B cell (primary cell): ENCODE results near the gene RPTOR. TPM values are rescaled to one million over a fixed set of nuclear protein-coding genes. Genes with fewer than 3 reads are reported as not detected.

Source experiments
- ATAC-seq: fragments of 200-7000 bp; cut with Tn5 transposase; one replicate; pipeline ENCODE4 v1.10.0; 2021; ENCODE audit warnings: low read depth, mild to moderate bottlenecking, moderate number of reproducible peaks, moderate library complexity
- CTCF ChIA-PET: fragments of 350-600 bp; sonication (Branson Sonifier 250); formaldehyde crosslinking; loops from one replicate; lab custom pipeline; 2021; ENCODE audit warnings: antibody characterized with exemption, inconsistent platforms; lab: Charles Lee
- POLR2A ChIA-PET: fragments of 350-600 bp; sonication (Branson Sonifier 250); formaldehyde crosslinking; loops from one replicate; lab custom pipeline; 2021; ENCODE audit warnings: antibody characterized with exemption; lab: Charles Lee
- DNase-seq: peaks from one replicate; pipeline ENCODE4 v3.0.0; 2013
- H2AFZ ChIP-seq: 2 replicates; pipeline ENCODE4 v1.6.1; 2012; ENCODE audit warnings: mild to moderate bottlenecking, low read depth, low read length; ENCODE audit not compliant: insufficient read depth, poor library complexity, severe bottlenecking
- H3K27ac ChIP-seq, 2 donors: 1 replicate in 1 of 2; 2 replicates in 1 of 2; pipeline ENCODE4 v1.5.1; 2012 to 2013; ENCODE audit warnings: low read length in 2 of 2, mild to moderate bottlenecking in 2 of 2, moderate library complexity in 1 of 2
- H3K27me3 ChIP-seq, 4 experiments: fragments of 200-600 bp in 1 of 4; sonication (generic) in 1 of 4; replicated peaks in 1 of 4; 1 replicate in 2 of 4; 2 replicates in 2 of 4; pipeline versions ENCODE4 v1.6.1 to v1.7.0; 2013 to 2016; ENCODE audit warnings: low read length in 3 of 4, mild to moderate bottlenecking in 2 of 4, mixed read lengths in 1 of 4, moderate library complexity in 1 of 4; ENCODE audit not compliant: insufficient read depth in 4 of 4, control insufficient read depth in 3 of 4; ENCODE audit errors: control extremely low read depth in 1 of 4
- H3K36me3 ChIP-seq, 2 experiments: replicated peaks in 1 of 2; 1 replicate in 1 of 2; 2 replicates in 1 of 2; pipeline versions ENCODE4 v1.6.1 to v1.7.1; 2013; ENCODE audit warnings: low read length in 1 of 2; ENCODE audit not compliant: insufficient read depth in 2 of 2, control insufficient read depth in 1 of 2; ENCODE audit errors: control extremely low read depth in 1 of 2, extremely low read depth in 1 of 2
- H3K4me1 ChIP-seq, 2 donors: fragments of 200-600 bp in 1 of 2; sonication (generic) in 1 of 2; 1 replicate in 1 of 2; 2 replicates in 1 of 2; pipeline versions ENCODE4 v1.5.1 to v1.6.1; 2013 to 2017; ENCODE audit warnings: low read length in 2 of 2; ENCODE audit not compliant: control insufficient read depth in 2 of 2, insufficient read depth in 2 of 2
- H3K4me2 ChIP-seq: replicated peaks from 2 replicates; pipeline ENCODE3; 2012; ENCODE audit warnings: mild to moderate bottlenecking, low read depth, low read length; ENCODE audit not compliant: poor library complexity, severe bottlenecking
- H3K4me3 ChIP-seq, 5 experiments: fragments of 200-600 bp in 1 of 5; sonication (generic) in 1 of 5; 1 replicate in 3 of 5; 2 replicates in 2 of 5; pipeline versions ENCODE4 v1.5.1 to v1.7.0; 2011 to 2016; ENCODE audit warnings: low read length in 4 of 5, mild to moderate bottlenecking in 4 of 5, low read depth in 2 of 5, control low read depth in 1 of 5, moderate library complexity in 1 of 5; ENCODE audit not compliant: insufficient read depth in 1 of 5; ENCODE audit errors: control extremely low read depth in 1 of 5, extremely low read depth in 1 of 5
- H3K79me2 ChIP-seq: fragments of 200-600 bp; sonication (generic); one replicate; pipeline ENCODE4 v1.6.0; 2016; ENCODE audit warnings: low read length; ENCODE audit not compliant: control insufficient read depth, insufficient read depth
- H3K9ac ChIP-seq: fragments of 200-600 bp; sonication (generic); 2 replicates; pipeline ENCODE4 v1.6.1; 2017; ENCODE audit warnings: mild to moderate bottlenecking, low read length, moderate library complexity
- H3K9me3 ChIP-seq, 3 donors: one replicate each; pipeline versions ENCODE4 v1.6.1 to v1.7.1; 2013; ENCODE audit warnings: low read length in 2 of 3; ENCODE audit not compliant: control insufficient read depth in 2 of 3, insufficient read depth in 1 of 3; ENCODE audit errors: control extremely low read depth in 1 of 3
- H4K20me1 ChIP-seq: 2 replicates; pipeline ENCODE4 v1.6.0; 2012; ENCODE audit warnings: mild to moderate bottlenecking, low read length; ENCODE audit not compliant: insufficient read depth, control insufficient read depth, poor library complexity, severe bottlenecking
- H3K27ac Mint-ChIP-seq: one replicate; pipeline ENCODE4 v1.8.0; 2021; ENCODE audit warnings: mixed read lengths
- H3K27me3 Mint-ChIP-seq: one replicate; pipeline ENCODE4 v1.8.0; 2021; ENCODE audit warnings: mixed read lengths
- H3K4me1 Mint-ChIP-seq: one replicate; pipeline ENCODE4 v1.8.0; 2021; ENCODE audit warnings: mixed read lengths
- H3K4me3 Mint-ChIP-seq: one replicate; pipeline ENCODE4 v1.8.0; 2021; ENCODE audit warnings: mixed read lengths
- H3K9me3 Mint-ChIP-seq: one replicate; pipeline ENCODE4 v1.8.0; 2022; ENCODE audit warnings: mixed read lengths; ENCODE audit not compliant: insufficient read depth
- CTCF ChIP-seq: fragments of 200-600 bp; IDR thresholded peaks from one replicate; pipeline ENCODE4 v1.8.0; 2022; ENCODE audit warnings: antibody characterized with exemption, mild to moderate bottlenecking
- EZH2 ChIP-seq: IDR thresholded peaks from 2 replicates; pipeline ENCODE4 v1.6.1; 2012; ENCODE audit warnings: borderline replicate concordance, low read depth, mild to moderate bottlenecking, moderate library complexity, low read length; ENCODE audit not compliant: insufficient read depth, poor library complexity, severe bottlenecking
- WGBS: methylation state at CpG from one replicate; pipeline ENCODE4 v1.1.5; 2013; ENCODE audit warnings: missing lambda C conversion rate; ENCODE audit not compliant: insufficient coverage; 5-methylcytosine and 5-hydroxymethylcytosine counted together
- intact Hi-C: fragments of 100-400 bp; cut with micrococcal nuclease; formaldehyde crosslinking; loops from one replicate; pipeline ENCODE4 v1.10.0; 2022
- polyA plus RNA-seq: library from polyadenylated mRNA; depleted of rRNA; stranded (reverse); fragments of >200 nt; gene quantifications from 2 replicates; pipeline ENCODE4 v1.2.3, GENCODE V29; 2012
- total RNA-seq, 2 donors: library from RNA; stranded (reverse); fragments of 120-200 nt in 1 of 2; gene quantifications; 1 replicate in 1 of 2; 2 replicates in 1 of 2; pipeline versions ENCODE4 v1.2.3 to v1.2.4, GENCODE V29; 2013 to 2022

RPTOR gene
- total and polyA plus RNA-seq, 2 donors (not counting 1 experiment from before 2014, with no cell fraction given), result 13.4 to 58.8 TPM

- WGBS, result 97% methylated on average over 23 of the region's 24 CpGs
- Histone ChIP-seq H3K27ac (no peak overlapping the region), H3K9ac (no peak overlapping the region), H4K20me1 (no peaks in the 10 kb centered on the region), H2AFZ (no peak overlapping the region), H3K4me1 (peaks cover 8 to 32% of the 10 kb centered on the region in 2 donors), H3K27me3 (no peaks in the 10 kb centered on the region), H3K36me3 (peaks cover 0 to 38% of the 10 kb centered on the region in 2 experiments), H3K4me2 (no peak overlapping the region), H3K9me3 (no peaks in the 10 kb centered on the region), H3K79me2 (peaks cover 13% of the 10 kb centered on the region), H3K4me3 (no peak overlapping the region)
- ChIA-PET CTCF (no interaction called here), POLR2A (no interaction called here)
- Mint-ChIP-seq H3K4me3 (no peak overlapping the region), H3K9me3 (no peaks in the 10 kb centered on the region), H3K27me3 (no peaks in the 10 kb centered on the region), H3K27ac (no peak overlapping the region), H3K4me1 (peaks cover 21% of the 10 kb centered on the region)
- DNase-seq, result no peak
- TF ChIP-seq EZH2 (no peak), CTCF (no peak)
- intact Hi-C loops, result no loop called here
- ATAC-seq, result no peak
These were observed 343.9 kb downstream of the RPTOR start for GRCh38 chr17:80888276-80889160.
